ENCODE data around the gene RSPO1.

- no peak for TF ChIP-seq POLR2A (IDR thresholded peaks at IDR 0.05; ENCODE audit: low read depth, low read length)
- no peak for TF ChIP-seq CTCF (conservative IDR thresholded peaks at IDR 0.05; ENCODE audit: low read depth, low read length)
- no peak for TF ChIP-seq ELK1 (IDR thresholded peaks at IDR 0.05; ENCODE audit: borderline replicate concordance, low read depth, low read length)
These were observed 43.1 kb upstream of the RSPO1 start for GRCh38 chr1:37677808-37678207.

Measured in IMR-90 (cell line).